Caco-2 (cell line): ENCODE data around the gene DRC7. TPM values are rescaled to one million over a fixed set of nuclear protein-coding genes. Genes with fewer than 3 reads are reported as not detected.
A peak's percentile ranks its signal among the peaks of the same experiment; 100 is the strongest.

ENCODE experiments used
- BruUV-seq: library from RNA; stranded (reverse); fragments of 400-500 nt; replicated peaks from 2 replicates; lab custom pipeline; 2021; lab: Mats Ljungman, UMichigan
- CTCF ChIA-PET: fragments of 300-600 bp; sonication (Branson Sonifier 250); formaldehyde crosslinking; loops from one replicate; lab custom pipeline; 2022; ENCODE audit warnings: antibody characterized with exemption; lab: Charles Lee
- POLR2A ChIA-PET: fragments of 300-600 bp; sonication (Branson Sonifier 250); formaldehyde crosslinking; loops from one replicate; lab custom pipeline; 2022; ENCODE audit warnings: antibody characterized with exemption; lab: Charles Lee
- DNase-seq, 2 experiments: peaks; one replicate each; pipeline versions ENCODE4 v3.0.0 to v3.0.0-alpha.2; 2020 to 2022
- H3K27me3 ChIP-seq: replicated peaks from 2 replicates; pipeline ENCODE4 v1.6.0; 2011; ENCODE audit warnings: low read length; ENCODE audit not compliant: control insufficient read depth, insufficient read depth
- H3K36me3 ChIP-seq: 2 replicates; pipeline ENCODE4 v1.5.1; 2011; ENCODE audit warnings: low read length; ENCODE audit not compliant: control insufficient read depth, insufficient read depth
- H3K4me1 ChIP-seq: fragments of 250-450 bp; sonication (Bioruptor Pico); 2 replicates; pipeline ENCODE4 v1.5.1; 2020; ENCODE audit warnings: mild to moderate bottlenecking
- H3K4me3 ChIP-seq: 2 replicates; pipeline ENCODE4 v1.5.1; 2011; ENCODE audit warnings: low read depth, mild to moderate bottlenecking, control low read depth, low read length
- H3K9me3 ChIP-seq: fragments of 250-450 bp; sonication (Bioruptor Pico); 2 replicates; pipeline ENCODE4 v1.5.1; 2020; ENCODE audit warnings: mild to moderate bottlenecking, moderate library complexity
- H3K27ac Mint-ChIP-seq: one replicate; pipeline ENCODE4 v1.8.0; 2022; ENCODE audit warnings: mixed read lengths; ENCODE audit not compliant: unreplicated experiment
- H3K27me3 Mint-ChIP-seq: one replicate; pipeline ENCODE4 v1.8.0; 2022; ENCODE audit warnings: mixed read lengths; ENCODE audit not compliant: insufficient read depth, unreplicated experiment
- H3K36me3 Mint-ChIP-seq: one replicate; pipeline ENCODE4 v1.8.0; 2022; ENCODE audit warnings: mild to moderate bottlenecking, mixed read lengths; ENCODE audit not compliant: insufficient read depth, unreplicated experiment
- H3K4me1 Mint-ChIP-seq: one replicate; pipeline ENCODE4 v1.8.0; 2022; ENCODE audit warnings: low read depth, mixed read lengths; ENCODE audit not compliant: unreplicated experiment
- H3K4me3 Mint-ChIP-seq: one replicate; pipeline ENCODE4 v1.8.0; 2022; ENCODE audit warnings: mild to moderate bottlenecking, moderate library complexity, mixed read lengths; ENCODE audit not compliant: unreplicated experiment
- H3K9me3 Mint-ChIP-seq: one replicate; pipeline ENCODE4 v1.8.0; 2022; ENCODE audit warnings: mixed read lengths; ENCODE audit not compliant: unreplicated experiment
- intact Hi-C: fragments of 100-400 bp; cut with micrococcal nuclease; formaldehyde crosslinking; loops from one replicate; pipeline ENCODE4 v1.10.0; 2022; ENCODE audit not compliant: unreplicated experiment
- total RNA-seq: library from RNA; stranded (reverse); gene quantifications from 2 replicates; pipeline ENCODE4 v1.2.3, GENCODE V29; 2022
- TF ChIP-seq, protein P1 (sequence below), 2 experiments: fragments of 200-600 bp in 1 of 2; IDR thresholded peaks; 1 replicate in 1 of 2; 2 replicates in 1 of 2; pipeline versions ENCODE4 v1.5.1 to v1.8.0; 2011 to 2022; ENCODE audit warnings: antibody characterized with exemption in 1 of 2, control low read depth in 1 of 2, inconsistent platforms in 1 of 2, low read depth in 1 of 2, low read length in 1 of 2, mild to moderate bottlenecking in 1 of 2, moderate library complexity in 1 of 2; ENCODE audit not compliant: insufficient read depth in 1 of 2, severe bottlenecking in 1 of 2, unreplicated experiment in 1 of 2

The DRC7 gene
- total RNA-seq, 1 experiment from 2014 or later = 1.1 TPM

DNA sequence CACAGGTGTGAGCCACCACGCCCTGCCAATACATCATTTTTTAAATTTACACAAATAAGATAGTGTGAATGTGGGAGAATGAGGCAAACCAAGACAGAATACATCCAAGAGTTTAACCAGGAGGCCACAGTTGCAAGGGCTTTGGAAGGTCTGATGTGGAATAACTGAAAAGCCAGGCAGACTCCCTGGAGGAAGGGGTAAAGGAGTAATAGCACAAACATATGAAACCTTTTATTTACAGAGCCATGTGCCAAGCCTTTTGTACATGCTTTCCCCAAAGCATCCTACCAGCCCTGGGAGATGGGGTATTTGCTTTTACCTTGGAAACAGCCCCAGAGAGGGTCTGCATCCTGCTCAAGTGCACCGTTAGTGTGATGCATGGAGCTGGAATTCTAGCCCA, 21.8 kb upstream of the DRC7 start:
- H3K9me3 Mint-ChIP-seq = no peaks in the 10 kb centered on the region
- no peak for DNase-seq
- no peak overlapping the region for H3K4me3 ChIP-seq
- H3K4me3 Mint-ChIP-seq = no peak overlapping the region
- POLR2A ChIA-PET = interaction anchor here (0.6 kb wide), 1 partner anchor 352 kb away, joined by 5 read pairs; no protein-coding TSS in a partner anchor
- TF ChIP-seq, protein P1, sequence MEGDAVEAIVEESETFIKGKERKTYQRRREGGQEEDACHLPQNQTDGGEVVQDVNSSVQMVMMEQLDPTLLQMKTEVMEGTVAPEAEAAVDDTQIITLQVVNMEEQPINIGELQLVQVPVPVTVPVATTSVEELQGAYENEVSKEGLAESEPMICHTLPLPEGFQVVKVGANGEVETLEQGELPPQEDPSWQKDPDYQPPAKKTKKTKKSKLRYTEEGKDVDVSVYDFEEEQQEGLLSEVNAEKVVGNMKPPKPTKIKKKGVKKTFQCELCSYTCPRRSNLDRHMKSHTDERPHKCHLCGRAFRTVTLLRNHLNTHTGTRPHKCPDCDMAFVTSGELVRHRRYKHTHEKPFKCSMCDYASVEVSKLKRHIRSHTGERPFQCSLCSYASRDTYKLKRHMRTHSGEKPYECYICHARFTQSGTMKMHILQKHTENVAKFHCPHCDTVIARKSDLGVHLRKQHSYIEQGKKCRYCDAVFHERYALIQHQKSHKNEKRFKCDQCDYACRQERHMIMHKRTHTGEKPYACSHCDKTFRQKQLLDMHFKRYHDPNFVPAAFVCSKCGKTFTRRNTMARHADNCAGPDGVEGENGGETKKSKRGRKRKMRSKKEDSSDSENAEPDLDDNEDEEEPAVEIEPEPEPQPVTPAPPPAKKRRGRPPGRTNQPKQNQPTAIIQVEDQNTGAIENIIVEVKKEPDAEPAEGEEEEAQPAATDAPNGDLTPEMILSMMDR (IDR thresholded peaks at IDR 0.05; ENCODE audit: insufficient read depth in 1 of 2, low read depth in 1 of 2, low read length in 1 of 2, severe bottlenecking in 1 of 2, unreplicated experiment in 1 of 2) = no peak
- no peaks in the 10 kb centered on the region for H3K36me3 Mint-ChIP-seq
- H3K4me1 Mint-ChIP-seq = peaks cover 22% of the 10 kb centered on the region
- H3K27me3 ChIP-seq = no peaks in the 10 kb centered on the region
- H3K27ac Mint-ChIP-seq = no peak overlapping the region
- no peaks in the 10 kb centered on the region for H3K27me3 Mint-ChIP-seq
- H3K9me3 ChIP-seq = no peaks in the 10 kb centered on the region
- CTCF ChIA-PET = interaction anchor here (0.8 to 2.5 kb wide), 5 partner anchors 28 to 191 kb away, joined by 3 to 9 read pairs (median 3); no protein-coding TSS in a partner anchor
- BruUV-seq = no TSS peak
- peaks cover 24% of the 10 kb centered on the region for H3K4me1 ChIP-seq
- intact Hi-C loops = no loop called here
- H3K36me3 ChIP-seq = no peaks in the 10 kb centered on the region

DNA sequence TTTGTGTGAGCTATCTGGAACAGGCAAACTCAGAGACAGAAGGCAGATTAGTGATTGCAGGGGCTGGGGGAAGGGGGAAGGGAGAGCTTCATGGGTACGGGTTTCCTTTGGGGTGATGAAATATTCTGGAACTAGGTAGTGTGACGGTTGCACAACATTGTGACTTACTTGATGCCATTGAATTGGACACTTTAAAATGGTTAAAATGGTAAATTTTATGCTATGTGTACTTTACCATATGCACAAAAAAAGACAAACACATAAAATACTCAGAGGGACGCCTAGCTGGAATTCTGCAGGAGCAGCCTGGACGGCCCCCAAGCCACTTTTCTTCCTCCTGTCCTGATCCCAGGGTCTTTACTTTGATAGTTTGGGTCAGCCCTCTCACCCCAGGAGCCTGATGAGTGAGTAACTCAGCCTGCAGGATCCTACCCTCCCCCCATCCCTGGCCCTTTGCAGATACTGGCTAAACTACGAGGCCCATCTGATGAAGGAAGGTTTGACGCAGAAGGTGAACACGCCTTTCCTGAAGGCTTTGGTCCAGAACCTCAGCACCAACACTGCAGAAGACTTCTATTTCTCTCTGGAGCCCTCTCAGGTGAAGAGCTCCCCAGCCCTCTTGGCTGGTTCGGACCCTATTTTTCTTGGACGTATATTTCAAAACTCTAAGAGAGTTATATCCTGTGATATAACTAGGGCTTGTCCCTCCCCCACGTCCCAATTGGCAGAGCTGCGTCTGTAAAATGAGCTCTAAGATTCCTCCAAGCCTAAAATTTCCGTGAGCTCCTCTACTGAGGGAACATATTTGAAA, 18.7 kb upstream of the DRC7 start:
- Mint-ChIP-seq H3K27me3 (no peaks in the 10 kb centered on the region), H3K4me3 (no peak overlapping the region), H3K36me3 (no peaks in the 10 kb centered on the region), H3K9me3 (no peaks in the 10 kb centered on the region), H3K27ac (no peak overlapping the region), H3K4me1 (peaks cover 23% of the 10 kb centered on the region)
- no peaks in the 10 kb centered on the region for H3K9me3 ChIP-seq
- H3K27me3 ChIP-seq = no peaks in the 10 kb centered on the region
- no TSS peak for BruUV-seq
- no peaks in the 10 kb centered on the region for H3K36me3 ChIP-seq
- POLR2A ChIA-PET = interaction anchor here (1.0 kb wide), 1 partner anchor 55 kb away, joined by 3 read pairs; no protein-coding TSS in a partner anchor
- peak in 1 of 2 experiments; percentile 42 for DNase-seq
- intact Hi-C loops = loop anchor here (2.0 kb wide), 1 partner anchor 25 kb away; no protein-coding TSS in a partner anchor
- H3K4me1 ChIP-seq = peaks cover 24% of the 10 kb centered on the region
- no peak overlapping the region for H3K4me3 ChIP-seq
- CTCF ChIA-PET = interaction anchor here (0.5 to 1.3 kb wide), 2 partner anchors 60 to 196 kb away, joined by 4 to 6 read pairs; no protein-coding TSS in a partner anchor
- TF ChIP-seq, protein P1 (IDR thresholded peaks at IDR 0.05; ENCODE audit: insufficient read depth in 1 of 2, low read depth in 1 of 2, low read length in 1 of 2, severe bottlenecking in 1 of 2, unreplicated experiment in 1 of 2) = no peak

DNA sequence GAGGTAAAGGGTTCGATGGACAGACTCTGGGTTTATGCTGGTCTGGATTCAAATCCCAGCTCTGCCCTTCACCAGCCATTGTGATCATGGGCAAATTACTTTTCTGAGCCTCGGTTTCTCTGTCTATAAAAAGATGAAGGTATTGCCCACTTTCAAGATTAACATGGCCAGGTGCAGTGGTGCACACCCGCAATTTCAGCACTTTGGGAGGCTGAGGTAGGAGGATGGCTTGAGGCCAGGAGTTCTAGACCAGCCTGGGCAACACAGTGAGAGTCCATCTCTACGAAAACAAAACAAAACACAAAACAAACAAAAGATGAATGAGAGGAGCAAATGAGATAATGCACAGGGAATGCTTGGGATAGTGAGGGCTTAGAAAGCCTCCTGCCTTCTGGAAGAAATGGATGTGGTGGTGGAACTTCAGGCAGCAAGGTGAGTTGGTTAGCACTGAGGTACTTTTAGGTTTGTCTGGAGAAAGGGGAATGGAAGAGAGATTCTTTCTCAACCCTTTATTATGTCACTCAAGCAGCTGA, 18.0 kb upstream of the DRC7 start:
- Mint-ChIP-seq H3K4me1 (peaks cover 23% of the 10 kb centered on the region), H3K4me3 (no peak overlapping the region), H3K9me3 (no peaks in the 10 kb centered on the region), H3K27me3 (no peaks in the 10 kb centered on the region), H3K27ac (no peak overlapping the region), H3K36me3 (no peaks in the 10 kb centered on the region)
- TF ChIP-seq, protein P1 (IDR thresholded peaks at IDR 0.05; ENCODE audit: insufficient read depth in 1 of 2, low read depth in 1 of 2, low read length in 1 of 2, severe bottlenecking in 1 of 2, unreplicated experiment in 1 of 2) = no peak
- no peak overlapping the region for H3K4me3 ChIP-seq
- no peak for DNase-seq
- intact Hi-C loops = loop anchor here (2.0 kb wide), 1 partner anchor 24 kb away; no protein-coding TSS in a partner anchor
- H3K4me1 ChIP-seq = peaks cover 24% of the 10 kb centered on the region
- ChIA-PET CTCF (no interaction called here), POLR2A (interaction anchor here (1.0 kb wide), 1 partner anchor 54 kb away, joined by 3 read pairs; no protein-coding TSS in a partner anchor)
- no peaks in the 10 kb centered on the region for H3K27me3 ChIP-seq
- no peaks in the 10 kb centered on the region for H3K9me3 ChIP-seq
- no peaks in the 10 kb centered on the region for H3K36me3 ChIP-seq
- no TSS peak for BruUV-seq
